ENCODE measurements around the gene WDR6.

- no peak for TF ChIP-seq CTCF (conservative IDR thresholded peaks at IDR 0.05 in 1 of 2, IDR thresholded peaks at IDR 0.05 in 1 of 2; ENCODE audit: low read depth in 1 of 2, low read length in 2 of 2)
- TF ChIP-seq EZH2 (IDR thresholded peaks at IDR 0.05; ENCODE audit: low read length, missing control alignments), result no peak
Measured at GRCh38 chr3:49007771-49008528, 759 bp downstream of the WDR6 start.

Measured in fibroblast of lung (primary cell).